ENCODE measurements around the gene S1PR3. TPM values are rescaled to one million over a fixed set of nuclear protein-coding genes. Genes with fewer than 3 reads are reported as not detected.

S1PR3 gene
- total and polyA plus RNA-seq, 7 experiments from 2014 or later = 0.19 to 26.0 (median 0.22) TPM; not detected in 4

DNA sequence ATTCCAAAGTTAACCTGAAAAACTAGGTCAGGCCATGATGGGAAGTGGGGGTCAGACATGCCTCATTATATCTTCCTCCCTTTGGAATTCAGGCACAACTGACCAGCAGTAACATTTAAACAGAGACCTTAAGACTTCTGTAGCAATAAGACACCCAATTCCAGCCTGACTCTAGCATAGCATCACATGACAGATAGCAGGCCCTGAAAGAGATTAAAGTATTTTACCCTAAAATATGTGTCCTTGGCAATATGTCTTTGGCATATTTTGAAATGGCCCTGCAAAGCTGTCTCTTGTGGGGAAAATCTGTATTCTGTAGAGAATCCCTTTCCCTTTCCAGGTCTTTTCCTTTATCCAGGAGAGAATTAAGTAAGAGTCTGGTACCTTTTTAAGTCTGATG, 34.3 kb downstream of the S1PR3 start:
- Histone ChIP-seq H3K4me1 (ENCODE audit: control insufficient read depth in 2 of 2, insufficient read depth in 2 of 2, low read length in 2 of 2) (no peaks in the 10 kb centered on the region), H3K36me3 (ENCODE audit: control insufficient read depth in 2 of 3, insufficient read depth in 3 of 3, low read length in 3 of 3) (no peaks in the 10 kb centered on the region), H3K9me3 (ENCODE audit: control insufficient read depth in 2 of 3, low read length in 3 of 3) (peaks cover 0 to 8% (median 0%) of the 10 kb centered on the region in 3 experiments), H3K27me3 (ENCODE audit: control insufficient read depth in 2 of 2, insufficient read depth in 2 of 2, low read length in 2 of 2) (no peaks in the 10 kb centered on the region), H3K27ac (ENCODE audit: low read depth, low read length) (no peak overlapping the region), H3K4me3 (ENCODE audit: low read length) (no peak overlapping the region)
- no peak overlapping the region for H3K27ac Mint-ChIP-seq
- H3K4me3 Mint-ChIP-seq = no peak overlapping the region
- ChIA-PET CTCF (no interaction called here), POLR2A (no interaction called here)
- intact Hi-C loops (cut with micrococcal nuclease) = no loop called here
- H3K4me1 Mint-ChIP-seq = no peaks in the 10 kb centered on the region
- H3K27me3 Mint-ChIP-seq = peaks cover 3 to 20% (median 15%) of the 10 kb centered on the region in 5 donors
- H3K9me3 Mint-ChIP-seq = peaks cover 0 to 26% (median 10%) of the 10 kb centered on the region in 11 donors
- DNase-seq (no peak), ATAC-seq (no peak)
- H3K36me3 Mint-ChIP-seq = no peaks in the 10 kb centered on the region

DNA sequence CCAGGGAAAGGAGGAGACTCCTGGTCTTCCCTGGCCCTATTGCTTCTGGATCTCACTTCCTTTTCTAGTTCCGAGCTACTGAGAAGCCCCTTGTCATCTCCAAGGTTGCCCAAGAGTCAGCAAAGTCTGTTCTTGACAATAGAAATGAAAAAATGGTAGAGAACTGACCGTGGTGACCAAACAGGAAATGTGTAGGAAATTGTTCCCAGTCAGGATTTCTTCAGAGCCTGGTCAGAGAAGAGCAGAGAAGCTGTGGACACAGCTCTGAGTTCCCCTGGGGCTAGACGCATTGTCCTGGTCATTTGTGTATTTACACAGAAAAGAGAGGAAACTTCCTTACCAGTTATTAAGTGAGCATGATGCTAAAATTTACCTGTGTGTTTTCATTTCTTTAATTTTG, 35.6 kb downstream of the S1PR3 start:
- Histone ChIP-seq H3K4me3 (ENCODE audit: low read length) (no peak overlapping the region), H3K27ac (ENCODE audit: low read depth, low read length) (no peak overlapping the region), H3K27me3 (ENCODE audit: control insufficient read depth in 2 of 2, insufficient read depth in 2 of 2, low read length in 2 of 2) (no peaks in the 10 kb centered on the region), H3K36me3 (ENCODE audit: control insufficient read depth in 2 of 3, insufficient read depth in 3 of 3, low read length in 3 of 3) (no peaks in the 10 kb centered on the region), H3K4me1 (ENCODE audit: control insufficient read depth in 2 of 2, insufficient read depth in 2 of 2, low read length in 2 of 2) (no peaks in the 10 kb centered on the region), H3K9me3 (ENCODE audit: control insufficient read depth in 2 of 3, low read length in 3 of 3) (peaks cover 0 to 8% (median 0%) of the 10 kb centered on the region in 3 experiments)
- ChIA-PET CTCF (no interaction called here), POLR2A (no interaction called here)
- Mint-ChIP-seq H3K27ac (no peak overlapping the region), H3K36me3 (no peaks in the 10 kb centered on the region), H3K4me1 (no peaks in the 10 kb centered on the region), H3K27me3 (peaks cover 9 to 30% (median 22%) of the 10 kb centered on the region in 5 donors), H3K4me3 (no peak overlapping the region), H3K9me3 (peaks cover 3 to 39% (median 16%) of the 10 kb centered on the region in 11 donors)
- DNase-seq (no peak), ATAC-seq (no peak)
- intact Hi-C loops (cut with micrococcal nuclease) = no loop called here

DNA sequence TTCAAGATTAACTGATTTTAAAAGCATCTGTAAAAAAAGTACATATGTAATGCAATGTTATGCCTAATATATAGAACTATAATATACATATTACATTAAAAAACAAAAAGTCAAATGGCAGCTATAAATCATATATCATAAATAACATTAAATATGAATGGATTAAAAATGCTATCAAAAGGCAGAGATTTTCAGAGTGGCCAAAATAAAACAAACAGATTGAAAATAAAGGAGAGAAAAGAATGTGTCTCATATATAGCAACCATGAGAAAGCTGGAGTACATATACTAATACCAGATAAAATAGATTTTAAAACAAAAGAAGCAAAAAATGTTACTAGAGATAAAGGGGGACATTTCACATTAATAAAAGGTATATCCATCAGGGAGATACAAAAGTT, 38.5 kb downstream of the S1PR3 start:
- Histone ChIP-seq H3K27ac (ENCODE audit: low read depth, low read length) (no peak overlapping the region), H3K36me3 (ENCODE audit: control insufficient read depth in 2 of 3, insufficient read depth in 3 of 3, low read length in 3 of 3) (no peaks in the 10 kb centered on the region), H3K4me1 (ENCODE audit: control insufficient read depth in 2 of 2, insufficient read depth in 2 of 2, low read length in 2 of 2) (no peaks in the 10 kb centered on the region), H3K9me3 (ENCODE audit: control insufficient read depth in 2 of 3, low read length in 3 of 3) (peaks cover 0 to 8% (median 0%) of the 10 kb centered on the region in 3 experiments), H3K4me3 (ENCODE audit: low read length) (no peak overlapping the region), H3K27me3 (ENCODE audit: control insufficient read depth in 2 of 2, insufficient read depth in 2 of 2, low read length in 2 of 2) (peaks cover 0 to 3% of the 10 kb centered on the region in 2 donors)
- H3K4me1 Mint-ChIP-seq = no peaks in the 10 kb centered on the region
- no peak overlapping the region for H3K4me3 Mint-ChIP-seq
- H3K9me3 Mint-ChIP-seq = peaks cover 3 to 41% (median 15%) of the 10 kb centered on the region in 11 donors
- CTCF ChIA-PET = no interaction called here
- intact Hi-C loops (cut with micrococcal nuclease) = no loop called here
- DNase-seq = no peak
- H3K36me3 Mint-ChIP-seq = no peaks in the 10 kb centered on the region
- no peak for ATAC-seq
- POLR2A ChIA-PET = no interaction called here
- H3K27me3 Mint-ChIP-seq = peaks cover 11 to 45% (median 37%) of the 10 kb centered on the region in 5 donors
- no peak overlapping the region for H3K27ac Mint-ChIP-seq

DNA sequence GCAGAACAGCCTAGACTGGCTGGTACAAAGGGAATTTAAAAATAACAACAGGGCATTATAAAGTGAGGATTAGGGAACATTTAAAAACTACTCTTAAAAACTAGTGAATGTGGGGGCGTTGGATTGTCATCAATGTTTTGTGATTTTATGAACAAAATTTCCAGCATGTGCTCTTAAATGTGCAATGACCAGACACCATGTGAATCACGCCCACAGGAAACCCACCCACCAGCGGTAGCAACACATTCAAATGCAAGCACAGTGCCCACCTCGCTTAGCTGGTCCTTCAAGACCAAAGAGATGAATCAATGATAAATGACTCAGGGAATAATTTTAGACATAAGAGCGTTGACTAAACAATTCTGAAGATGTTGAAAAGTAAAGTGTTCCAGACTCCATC, 40.9 kb downstream of the S1PR3 start:
- ATAC-seq (no peak), DNase-seq (no peak)
- no peaks in the 10 kb centered on the region for H3K36me3 Mint-ChIP-seq
- no peak overlapping the region for H3K4me3 Mint-ChIP-seq
- ChIA-PET CTCF (no interaction called here), POLR2A (no interaction called here)
- intact Hi-C loops (cut with micrococcal nuclease) = no loop called here
- Histone ChIP-seq H3K27me3 (ENCODE audit: control insufficient read depth in 2 of 2, insufficient read depth in 2 of 2, low read length in 2 of 2) (peaks cover 0 to 3% of the 10 kb centered on the region in 2 donors), H3K4me1 (ENCODE audit: control insufficient read depth in 2 of 2, insufficient read depth in 2 of 2, low read length in 2 of 2) (no peaks in the 10 kb centered on the region), H3K36me3 (ENCODE audit: control insufficient read depth in 2 of 3, insufficient read depth in 3 of 3, low read length in 3 of 3) (no peaks in the 10 kb centered on the region), H3K27ac (ENCODE audit: low read depth, low read length) (no peak overlapping the region), H3K4me3 (ENCODE audit: low read length) (no peak overlapping the region), H3K9me3 (ENCODE audit: control insufficient read depth in 2 of 3, low read length in 3 of 3) (peaks cover 0 to 8% (median 0%) of the 10 kb centered on the region in 3 experiments)
- H3K9me3 Mint-ChIP-seq = peaks cover 3 to 32% (median 15%) of the 10 kb centered on the region in 11 donors
- H3K4me1 Mint-ChIP-seq = no peaks in the 10 kb centered on the region
- no peak overlapping the region for H3K27ac Mint-ChIP-seq
- H3K27me3 Mint-ChIP-seq = peaks cover 20 to 57% (median 44%) of the 10 kb centered on the region in 5 donors

DNA sequence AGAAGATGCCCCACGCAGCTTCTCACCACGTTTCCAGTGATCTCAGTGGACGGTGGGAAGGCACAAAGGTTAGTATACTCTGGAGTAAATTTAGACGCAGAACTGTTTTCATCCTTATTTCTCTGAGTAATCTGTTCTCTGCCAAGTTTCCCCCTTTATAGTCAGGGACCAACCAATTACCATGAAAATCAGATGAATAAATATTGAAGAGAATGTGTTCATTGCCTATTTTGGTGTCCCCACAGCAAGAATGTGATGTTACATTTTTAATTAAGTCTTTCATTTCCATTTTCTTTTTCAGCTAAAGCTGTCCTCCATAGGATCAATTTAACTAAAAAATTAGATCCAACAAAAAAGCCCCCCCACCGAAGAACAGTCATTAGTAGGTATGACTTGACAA, 41.4 kb downstream of the S1PR3 start:
- intact Hi-C loops (cut with micrococcal nuclease) = no loop called here
- DNase-seq = no peak

DNA sequence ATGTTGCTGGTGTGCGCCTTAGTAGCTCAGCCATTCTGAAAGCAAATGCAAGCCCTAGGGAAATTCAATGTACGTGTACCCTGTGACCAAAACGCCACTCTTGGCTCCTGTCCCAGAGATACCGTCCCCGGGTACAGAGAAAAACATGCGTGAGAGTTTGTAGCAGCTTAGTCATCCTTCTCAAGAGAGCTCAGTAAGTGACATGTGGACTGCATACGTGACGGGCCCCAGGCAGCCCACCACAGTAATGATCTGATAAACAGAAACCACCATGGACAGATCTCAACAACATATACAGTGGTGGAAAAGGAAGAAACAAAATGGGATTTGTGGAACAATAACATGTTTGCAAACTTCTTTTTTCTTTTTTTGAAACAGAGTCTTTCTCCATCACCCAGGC, 45.1 kb downstream of the S1PR3 start:
- intact Hi-C loops (cut with micrococcal nuclease) = no loop called here
- DNase-seq = no peak
- H3K27me3 Mint-ChIP-seq = peaks cover 15 to 44% (median 39%) of the 10 kb centered on the region in 5 donors
- peaks cover 0 to 6% (median 3%) of the 10 kb centered on the region in 11 donors for H3K9me3 Mint-ChIP-seq
- H3K4me1 Mint-ChIP-seq = no peaks in the 10 kb centered on the region
- Histone ChIP-seq H3K4me1 (ENCODE audit: control insufficient read depth in 2 of 2, insufficient read depth in 2 of 2, low read length in 2 of 2) (no peaks in the 10 kb centered on the region), H3K9me3 (ENCODE audit: control insufficient read depth in 2 of 3, low read length in 3 of 3) (no peaks in the 10 kb centered on the region), H3K36me3 (ENCODE audit: control insufficient read depth in 2 of 3, insufficient read depth in 3 of 3, low read length in 3 of 3) (no peaks in the 10 kb centered on the region), H3K27ac (ENCODE audit: low read depth, low read length) (no peak overlapping the region), H3K4me3 (ENCODE audit: low read length) (no peak overlapping the region), H3K27me3 (ENCODE audit: control insufficient read depth in 2 of 2, insufficient read depth in 2 of 2, low read length in 2 of 2) (peaks cover 0 to 3% of the 10 kb centered on the region in 2 donors)
- H3K4me3 Mint-ChIP-seq = no peak overlapping the region
- CTCF ChIA-PET = interaction anchor here (0.6 kb wide), 1 partner anchor 765 kb away, joined by 3 read pairs; no protein-coding TSS in a partner anchor
- no peaks in the 10 kb centered on the region for H3K36me3 Mint-ChIP-seq
- no peak overlapping the region for H3K27ac Mint-ChIP-seq
- peak; percentile 61 for ATAC-seq
- POLR2A ChIA-PET = no interaction called here

More for the DNA sequence above, 41.4 kb downstream of the S1PR3 start:
- no peak for ATAC-seq
- H3K4me1 Mint-ChIP-seq = no peaks in the 10 kb centered on the region
- ChIA-PET CTCF (no interaction called here), POLR2A (no interaction called here)
- Histone ChIP-seq H3K9me3 (ENCODE audit: control insufficient read depth in 2 of 3, low read length in 3 of 3) (peaks cover 0 to 8% (median 0%) of the 10 kb centered on the region in 3 experiments), H3K27me3 (ENCODE audit: control insufficient read depth in 2 of 2, insufficient read depth in 2 of 2, low read length in 2 of 2) (peaks cover 0 to 3% of the 10 kb centered on the region in 2 donors), H3K36me3 (ENCODE audit: control insufficient read depth in 2 of 3, insufficient read depth in 3 of 3, low read length in 3 of 3) (no peaks in the 10 kb centered on the region), H3K4me1 (ENCODE audit: control insufficient read depth in 2 of 2, insufficient read depth in 2 of 2, low read length in 2 of 2) (no peaks in the 10 kb centered on the region), H3K27ac (ENCODE audit: low read depth, low read length) (no peak overlapping the region), H3K4me3 (ENCODE audit: low read length) (no peak overlapping the region)
- no peak overlapping the region for H3K4me3 Mint-ChIP-seq
- H3K9me3 Mint-ChIP-seq = peaks cover 3 to 32% (median 15%) of the 10 kb centered on the region in 11 donors
- H3K36me3 Mint-ChIP-seq = no peaks in the 10 kb centered on the region
- peaks cover 22 to 54% (median 43%) of the 10 kb centered on the region in 5 donors for H3K27me3 Mint-ChIP-seq
- no peak overlapping the region for H3K27ac Mint-ChIP-seq

DNA sequence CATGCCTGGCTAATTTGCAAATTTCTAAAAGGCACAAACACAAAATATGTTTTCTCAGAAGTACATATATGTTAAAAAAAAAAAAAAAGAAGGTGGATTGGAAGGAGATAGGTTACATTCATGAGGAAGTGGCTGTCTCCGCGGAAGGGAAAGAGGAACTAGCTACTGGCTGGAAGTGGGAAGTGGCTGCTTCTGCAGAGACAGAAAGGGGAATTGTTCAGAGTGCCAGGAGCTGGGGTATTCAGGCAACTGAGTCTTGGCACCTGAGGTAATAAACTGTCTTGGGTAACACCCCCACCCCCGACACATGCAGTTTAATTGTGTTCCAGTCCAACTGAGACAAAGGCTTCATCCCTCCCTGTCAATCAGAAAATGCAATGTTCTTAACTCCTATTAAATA, 45.6 kb downstream of the S1PR3 start:
- intact Hi-C loops (cut with micrococcal nuclease) = no loop called here
- ChIA-PET POLR2A (interaction anchor here (0.6 kb wide), 1 partner anchor 650 kb away, joined by 3 read pairs; no protein-coding TSS in a partner anchor), CTCF (no interaction called here)
- DNase-seq (no peak), ATAC-seq (peak; percentile 74)
- Mint-ChIP-seq H3K27ac (no peak overlapping the region), H3K36me3 (no peaks in the 10 kb centered on the region), H3K4me3 (no peak overlapping the region), H3K4me1 (no peaks in the 10 kb centered on the region), H3K9me3 (peaks cover 0 to 2% (median 0%) of the 10 kb centered on the region in 11 donors), H3K27me3 (peaks cover 13 to 41% (median 38%) of the 10 kb centered on the region in 5 donors)
- H3K27ac ChIP-seq (ENCODE audit: low read depth, low read length) = no peak overlapping the region
- H3K36me3 ChIP-seq (ENCODE audit: control insufficient read depth in 2 of 3, insufficient read depth in 3 of 3, low read length in 3 of 3) = no peaks in the 10 kb centered on the region
- H3K4me1 ChIP-seq (ENCODE audit: control insufficient read depth in 2 of 2, insufficient read depth in 2 of 2, low read length in 2 of 2) = no peaks in the 10 kb centered on the region
- H3K9me3 ChIP-seq (ENCODE audit: control insufficient read depth in 2 of 3, low read length in 3 of 3) = no peaks in the 10 kb centered on the region
- H3K27me3 ChIP-seq (ENCODE audit: control insufficient read depth in 2 of 2, insufficient read depth in 2 of 2, low read length in 2 of 2) = peaks cover 0 to 3% of the 10 kb centered on the region in 2 donors
- H3K4me3 ChIP-seq (ENCODE audit: low read length) = no peak overlapping the region

All from naive thymus-derived CD4-positive, alpha-beta T cell (primary cell).